ENCODE results near the gene ELOVL6.

DNA sequence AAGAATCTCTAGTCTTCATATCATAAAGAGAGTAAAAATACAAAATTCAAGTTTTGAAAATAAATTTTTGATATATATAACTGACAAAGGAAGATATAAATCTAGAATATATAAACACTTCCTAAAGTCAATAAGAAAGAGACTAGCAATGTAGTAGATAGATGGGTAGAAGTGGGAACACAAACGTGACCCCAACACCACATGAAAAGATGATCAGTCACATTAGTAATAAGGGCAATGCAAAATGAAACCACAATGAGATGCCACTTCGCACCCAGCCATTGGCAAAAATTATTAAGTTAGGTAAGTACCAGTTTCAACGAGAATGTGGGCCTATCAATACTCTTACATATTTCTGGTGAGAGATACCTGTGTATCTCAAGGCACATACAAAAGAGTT is 179.3 kb downstream of the ELOVL6 start:
- TF ChIP-seq, protein P1, sequence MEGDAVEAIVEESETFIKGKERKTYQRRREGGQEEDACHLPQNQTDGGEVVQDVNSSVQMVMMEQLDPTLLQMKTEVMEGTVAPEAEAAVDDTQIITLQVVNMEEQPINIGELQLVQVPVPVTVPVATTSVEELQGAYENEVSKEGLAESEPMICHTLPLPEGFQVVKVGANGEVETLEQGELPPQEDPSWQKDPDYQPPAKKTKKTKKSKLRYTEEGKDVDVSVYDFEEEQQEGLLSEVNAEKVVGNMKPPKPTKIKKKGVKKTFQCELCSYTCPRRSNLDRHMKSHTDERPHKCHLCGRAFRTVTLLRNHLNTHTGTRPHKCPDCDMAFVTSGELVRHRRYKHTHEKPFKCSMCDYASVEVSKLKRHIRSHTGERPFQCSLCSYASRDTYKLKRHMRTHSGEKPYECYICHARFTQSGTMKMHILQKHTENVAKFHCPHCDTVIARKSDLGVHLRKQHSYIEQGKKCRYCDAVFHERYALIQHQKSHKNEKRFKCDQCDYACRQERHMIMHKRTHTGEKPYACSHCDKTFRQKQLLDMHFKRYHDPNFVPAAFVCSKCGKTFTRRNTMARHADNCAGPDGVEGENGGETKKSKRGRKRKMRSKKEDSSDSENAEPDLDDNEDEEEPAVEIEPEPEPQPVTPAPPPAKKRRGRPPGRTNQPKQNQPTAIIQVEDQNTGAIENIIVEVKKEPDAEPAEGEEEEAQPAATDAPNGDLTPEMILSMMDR (IDR thresholded peaks at IDR 0.05): no peak
- TF ChIP-seq POLR2A (IDR thresholded peaks at IDR 0.05): no peak
